ENCODE measurements around the gene DMRT3. TPM values are rescaled to one million over a fixed set of nuclear protein-coding genes. Genes with fewer than 3 reads are reported as not detected.

DMRT3 gene
- polyA plus RNA-seq, 4 donors: 1.4 to 2.1 (median 1.7) TPM

DNA sequence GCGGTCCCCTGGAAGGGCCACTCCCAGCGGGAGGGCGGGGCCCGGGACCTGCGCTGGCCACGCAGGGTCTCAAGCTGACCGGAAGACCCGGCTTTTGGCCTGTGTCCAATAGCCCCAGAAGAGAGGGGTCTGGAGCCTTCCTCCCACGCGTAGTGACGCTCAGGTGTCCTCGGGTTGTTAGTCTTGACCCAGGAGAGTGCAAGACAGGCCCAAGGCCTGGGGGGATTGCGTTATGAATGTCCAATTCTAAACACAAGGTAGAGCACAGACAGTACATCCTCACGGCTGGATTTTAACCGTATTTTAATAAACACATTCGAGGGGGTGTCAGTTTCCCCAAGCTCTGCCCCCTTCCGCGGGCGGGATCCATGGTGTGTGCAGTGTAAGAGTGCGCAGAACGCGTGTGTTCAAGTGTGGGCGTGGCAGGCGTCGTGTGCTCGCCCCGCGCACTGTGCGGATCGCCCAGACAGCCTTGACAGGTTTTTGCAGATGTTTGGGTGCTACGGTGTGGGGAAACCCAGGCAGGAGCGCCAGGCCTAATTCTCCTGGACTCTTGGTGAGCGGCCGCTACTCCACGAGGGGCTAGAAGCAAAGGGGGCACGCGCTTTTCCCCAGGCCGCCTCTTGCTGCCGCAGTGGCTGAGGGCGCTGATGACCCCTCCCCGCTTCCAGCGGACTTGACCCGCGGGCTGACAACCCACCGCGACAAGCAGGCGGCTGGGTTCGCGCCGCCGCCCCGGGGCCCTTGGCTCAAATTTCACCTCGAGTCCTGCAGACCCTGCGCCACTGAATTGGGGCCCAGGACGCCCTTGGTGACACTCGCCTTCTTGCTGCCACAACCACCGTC is 6.1 kb upstream of the DMRT3 start:
- no peak for DNase-seq (ENCODE audit: low read depth in 4 of 4, low spot score in 3 of 4)

GRCh38 chr9:971901-972500 is 4.5 kb upstream of the DMRT3 start:
- DNase-seq (ENCODE audit: low read depth in 4 of 4, low spot score in 3 of 4): no peak

GRCh38 chr9:972501-973294 is 3.8 kb upstream of the DMRT3 start:
- no peak for DNase-seq (ENCODE audit: low read depth in 4 of 4, low spot score in 3 of 4)

- DNase-seq (ENCODE audit: low read depth in 4 of 4, low spot score in 3 of 4): no peak
These were observed 3.1 kb upstream of the DMRT3 start for GRCh38 chr9:973295-973834.

GRCh38 chr9:974031-974995 is 2.1 kb upstream of the DMRT3 start:
- DNase-seq (ENCODE audit: low read depth in 4 of 4, low spot score in 3 of 4): no peak

GRCh38 chr9:974996-975739 is 1.3 kb upstream of the DMRT3 start:
- no peak for DNase-seq (ENCODE audit: low read depth in 4 of 4, low spot score in 3 of 4)

DNA sequence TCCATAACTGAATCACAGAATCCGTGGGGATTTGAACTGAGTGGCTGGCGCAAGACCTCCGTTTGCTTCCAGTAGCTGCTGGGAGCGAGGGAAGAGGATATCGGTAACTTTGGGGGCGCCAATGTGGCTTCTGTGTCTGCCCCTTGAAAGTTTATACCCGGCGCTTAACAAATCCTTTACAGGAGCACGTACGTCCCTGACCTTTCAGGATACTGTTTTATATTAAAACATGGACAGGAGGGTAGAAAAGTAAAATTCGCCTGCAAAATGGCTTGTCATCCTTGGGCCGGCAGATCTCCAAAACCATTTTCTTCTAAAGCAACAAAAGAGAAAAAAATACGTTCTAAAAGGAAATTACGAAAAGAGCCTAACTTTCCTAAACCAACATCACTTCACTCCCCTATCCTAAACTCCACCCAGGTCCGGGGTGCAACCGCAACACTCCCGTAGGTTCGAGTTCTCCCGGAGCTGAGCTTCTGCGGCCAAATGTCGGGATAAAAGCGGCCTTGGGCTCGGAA is 656 bp upstream of the DMRT3 start:
- DNase-seq (ENCODE audit: low read depth in 4 of 4, low spot score in 3 of 4): no peak

- no peak for DNase-seq (ENCODE audit: low read depth in 4 of 4, low spot score in 3 of 4)
These were observed 735 bp downstream of the DMRT3 start for GRCh38 chr9:976943-977837.

GRCh38 chr9:977838-978830 is 1.7 kb downstream of the DMRT3 start:
- DNase-seq (ENCODE audit: low read depth in 4 of 4, low spot score in 3 of 4): no peak

DNA sequence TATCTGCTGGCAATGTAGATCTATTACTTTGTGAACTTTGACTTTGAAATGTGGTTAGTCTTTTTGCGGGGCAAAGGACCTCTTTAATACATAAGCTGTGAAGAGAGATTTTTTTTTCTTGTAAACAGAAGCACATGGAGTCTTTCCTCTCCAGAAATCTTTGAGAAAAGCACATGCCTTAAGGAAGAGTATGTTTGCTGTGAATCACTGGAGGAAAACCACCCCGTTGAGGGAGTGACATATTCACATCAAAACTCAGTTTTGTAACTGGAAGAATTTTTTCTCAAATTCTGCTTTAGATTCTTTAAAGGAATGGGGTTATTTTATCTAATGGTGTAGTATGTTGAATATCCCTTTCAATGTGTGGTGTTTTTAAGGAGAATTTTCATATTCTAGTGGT is 3.5 kb downstream of the DMRT3 start:
- DNase-seq (ENCODE audit: low read depth in 4 of 4, low spot score in 3 of 4): no peak

- DNase-seq (ENCODE audit: low read depth in 4 of 4, low spot score in 3 of 4): no peak
These were observed 4.2 kb downstream of the DMRT3 start for GRCh38 chr9:980640-981039.

DNA sequence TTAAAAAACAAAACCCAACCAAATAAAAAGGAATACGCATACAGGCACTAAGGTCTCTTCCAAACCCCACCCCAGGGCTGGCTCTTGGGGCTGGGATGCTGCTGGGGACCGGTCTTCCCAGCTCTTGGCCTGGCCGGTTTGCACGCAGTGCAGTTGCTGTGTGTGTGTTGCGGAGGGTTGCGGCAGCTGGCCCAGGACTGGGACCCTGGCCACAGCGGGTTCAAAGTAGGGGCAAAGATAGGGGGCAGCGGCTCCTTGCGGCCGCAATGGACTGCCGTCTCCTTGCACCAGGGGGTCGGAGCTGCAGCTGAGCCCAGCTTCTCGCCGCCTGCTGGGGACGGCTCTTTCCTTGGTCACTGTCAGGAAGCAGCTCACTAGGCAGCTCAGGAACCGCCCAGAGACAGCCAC is 5.0 kb downstream of the DMRT3 start:
- DNase-seq (ENCODE audit: low read depth in 4 of 4, low spot score in 3 of 4): no peak

- no peak for DNase-seq (ENCODE audit: low read depth in 4 of 4, low spot score in 3 of 4)
These were observed 6.2 kb downstream of the DMRT3 start for GRCh38 chr9:982394-983230.

DNA sequence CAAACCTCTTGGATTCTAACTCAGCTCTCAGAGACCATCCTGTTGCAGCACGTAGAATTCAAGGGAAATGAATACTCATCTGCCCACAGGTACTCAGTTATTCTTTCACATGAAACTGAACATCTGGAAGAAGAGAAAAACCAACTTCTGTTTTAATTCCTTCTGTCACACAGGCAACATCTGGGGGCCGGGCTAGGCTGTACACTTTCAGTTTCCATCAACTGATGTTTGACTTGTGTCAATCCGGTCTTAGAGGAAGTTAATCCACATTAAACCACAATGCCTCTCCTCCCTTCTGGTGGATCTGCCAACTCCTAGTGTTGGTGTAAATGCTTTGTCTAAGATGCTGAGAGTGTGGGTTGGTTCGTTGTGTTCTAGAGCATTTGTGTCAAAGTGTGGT is 17.6 kb downstream of the DMRT3 start:
- no peak for DNase-seq (ENCODE audit: low read depth in 4 of 4, low spot score in 3 of 4)

GRCh38 chr9:995192-995591 is 18.7 kb downstream of the DMRT3 start:
- no peak for DNase-seq (ENCODE audit: low read depth in 4 of 4, low spot score in 3 of 4)

- DNase-seq (ENCODE audit: low read depth in 4 of 4, low spot score in 3 of 4): no peak
These were observed 19.3 kb downstream of the DMRT3 start for GRCh38 chr9:995781-996180.

All from left renal pelvis (tissue), 4 donors.